ENCODE data around the gene PCNT.

DNA sequence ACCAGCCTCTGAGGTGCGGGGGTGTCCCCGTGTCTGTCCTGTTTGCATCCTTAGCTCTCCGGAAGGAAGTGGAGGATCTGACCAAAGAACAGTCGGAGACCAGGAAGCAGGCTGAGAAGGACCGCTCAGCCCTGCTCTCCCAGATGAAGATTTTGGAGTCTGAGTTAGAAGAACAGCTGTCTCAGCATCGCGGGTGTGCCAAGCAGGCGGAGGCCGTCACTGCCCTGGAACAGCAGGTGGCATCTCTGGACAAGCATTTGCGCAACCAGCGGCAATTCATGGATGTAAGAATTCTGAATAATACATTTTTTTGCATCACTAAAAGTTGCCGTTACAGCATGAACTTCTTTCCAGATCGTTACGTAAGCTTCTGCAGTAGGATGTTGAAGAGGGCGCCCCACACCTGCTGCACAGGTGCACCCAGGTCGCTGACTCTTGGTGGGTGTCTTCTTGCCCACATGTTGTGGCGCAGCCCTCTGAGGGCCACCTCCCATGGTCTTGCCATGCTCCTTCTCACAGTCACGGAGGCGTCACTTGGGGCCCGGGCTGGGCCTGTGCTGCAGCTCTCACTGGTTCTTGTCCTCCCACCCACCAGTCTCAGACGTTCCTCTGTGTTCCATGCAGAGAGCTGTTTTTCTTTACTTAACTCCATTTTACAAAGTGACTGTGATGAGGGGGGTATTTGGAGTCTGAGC, 73.4 kb downstream of the PCNT start:
- TF ChIP-seq SMAD1 (IDR thresholded peaks at IDR 0.05; ENCODE audit: low read depth, low read length, partially characterized antibody) (no peak), POLR2A (conservative IDR thresholded peaks at IDR 0.05) (no peak), ZNF274 (IDR thresholded peaks at IDR 0.05; ENCODE audit: borderline replicate concordance, low read depth, low read length) (no peak), NRF1 (conservative IDR thresholded peaks at IDR 0.05 in 1 of 2, IDR thresholded peaks at IDR 0.05 in 1 of 2) (no peak), ZNF644 (tag; IDR thresholded peaks at IDR 0.05; ENCODE audit: low read depth) (no peak), NCOA1 (IDR thresholded peaks at IDR 0.05; ENCODE audit: low read depth) (no peak), CTBP1 (IDR thresholded peaks at IDR 0.05; ENCODE audit: borderline replicate concordance) (no peak), RHOXF2B (CRISPR knock-in tag; conservative IDR thresholded peaks at IDR 0.05) (no peak)
- TF ChIP-seq, protein P1, sequence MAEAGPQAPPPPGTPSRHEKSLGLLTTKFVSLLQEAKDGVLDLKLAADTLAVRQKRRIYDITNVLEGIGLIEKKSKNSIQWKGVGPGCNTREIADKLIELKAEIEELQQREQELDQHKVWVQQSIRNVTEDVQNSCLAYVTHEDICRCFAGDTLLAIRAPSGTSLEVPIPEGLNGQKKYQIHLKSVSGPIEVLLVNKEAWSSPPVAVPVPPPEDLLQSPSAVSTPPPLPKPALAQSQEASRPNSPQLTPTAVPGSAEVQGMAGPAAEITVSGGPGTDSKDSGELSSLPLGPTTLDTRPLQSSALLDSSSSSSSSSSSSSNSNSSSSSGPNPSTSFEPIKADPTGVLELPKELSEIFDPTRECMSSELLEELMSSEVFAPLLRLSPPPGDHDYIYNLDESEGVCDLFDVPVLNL (CRISPR knock-in tag; IDR thresholded peaks at IDR 0.05; ENCODE audit: low read depth) = no peak
